Stimulated activated CD8-positive, alpha-beta memory T cell treated with anti-CD3 and anti-CD28 coated beads, Interleukin-12 subunit alpha, Interleukin-12 subunit beta, amount 100 ng/mL, for 24 hours (primary cell): Measurements from ENCODE around the gene RASSF7.

Experiments used
- DNase-seq: peaks from one replicate; pipeline ENCODE4 v3.0.0-alpha.2; 2020; ENCODE audit errors: extremely low read depth

The RASSF7 gene

DNA sequence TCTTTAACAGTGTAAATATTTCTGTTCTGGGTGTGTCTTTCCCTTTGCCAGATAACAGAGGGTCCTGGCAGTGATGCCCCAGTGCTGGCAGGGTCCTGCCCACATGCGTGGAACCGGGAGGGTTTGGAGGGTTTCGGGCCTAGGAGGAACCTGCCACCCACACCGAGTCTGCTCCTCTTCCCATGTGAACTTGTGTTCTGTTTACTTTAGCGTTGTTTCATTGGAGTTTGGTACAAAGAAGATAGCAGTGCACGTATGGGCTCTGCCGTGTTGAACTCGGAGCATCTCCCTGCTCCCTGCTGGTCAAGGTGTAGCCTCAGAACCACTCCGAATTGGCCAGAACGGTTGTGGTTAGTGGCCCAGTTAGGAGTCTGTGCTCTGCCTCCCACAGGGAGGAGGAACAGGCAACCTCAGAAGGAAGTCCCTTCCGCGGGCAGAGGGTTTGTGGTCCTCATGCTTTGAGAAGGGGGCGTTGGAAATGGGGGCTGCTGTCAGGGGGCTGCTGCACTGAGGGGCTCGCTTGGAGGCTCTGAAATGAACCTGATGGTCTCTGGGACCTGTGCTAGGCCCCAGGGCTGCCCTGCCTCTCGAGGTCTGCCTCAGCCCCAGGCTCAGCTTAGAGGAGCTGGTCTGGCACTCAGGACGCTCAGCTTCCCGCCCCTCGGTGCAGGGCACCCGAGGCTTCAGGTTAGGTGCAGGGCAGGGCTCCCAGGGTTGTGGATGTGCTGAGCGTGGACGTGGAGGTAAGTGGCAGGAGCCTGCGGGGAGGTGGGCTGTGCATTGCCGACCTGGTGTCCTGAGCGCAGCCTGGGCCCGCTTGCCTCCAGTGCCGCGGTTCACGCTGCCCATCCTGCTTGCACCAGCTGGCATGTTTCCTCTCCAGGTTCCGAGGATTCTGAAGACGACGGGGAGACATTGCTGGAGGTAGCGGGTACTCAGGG, 25.9 kb downstream of the RASSF7 start:
- DNase-seq: no peak

DNA sequence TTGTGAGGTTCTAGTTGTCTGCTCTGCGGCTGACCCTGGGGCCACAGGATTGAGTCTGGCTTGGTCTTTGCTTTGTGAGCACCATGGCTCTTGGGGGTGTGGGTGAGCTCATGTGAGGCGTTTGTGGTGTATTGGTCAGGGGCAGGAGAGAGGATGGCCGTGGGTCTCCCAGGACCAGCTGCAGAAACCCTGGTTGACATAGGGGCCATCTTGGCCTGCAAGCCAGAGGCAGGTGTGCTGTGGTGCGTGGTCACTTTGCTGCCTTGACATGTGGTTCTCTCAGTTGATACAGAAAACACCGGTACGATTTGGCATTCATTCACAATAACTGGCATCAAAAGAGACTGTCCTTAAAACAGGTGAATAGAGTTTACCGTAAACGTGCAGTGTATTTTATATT, 26.8 kb downstream of the RASSF7 start:
- no peak for DNase-seq

DNA sequence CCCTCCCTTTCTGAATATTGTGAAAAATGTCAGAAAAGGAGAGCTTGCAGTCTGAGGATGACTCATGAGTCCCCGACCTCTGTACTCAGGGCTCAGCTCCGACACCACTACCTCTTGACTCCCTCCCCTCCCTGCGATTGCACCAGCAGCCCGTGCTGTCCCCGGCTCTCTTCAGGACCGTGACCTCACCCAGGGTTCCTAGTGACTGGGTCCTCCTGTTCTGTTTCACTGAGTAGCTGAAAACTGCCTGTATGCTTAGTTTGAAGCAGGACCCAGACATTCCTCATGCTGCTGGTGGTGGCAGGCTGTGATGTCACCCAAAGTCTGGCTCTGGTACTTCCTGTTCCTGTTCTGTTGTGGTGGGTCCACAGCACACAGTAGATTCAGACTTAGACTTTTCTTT, 27.2 kb downstream of the RASSF7 start:
- peak; percentile 41 for DNase-seq

DNA sequence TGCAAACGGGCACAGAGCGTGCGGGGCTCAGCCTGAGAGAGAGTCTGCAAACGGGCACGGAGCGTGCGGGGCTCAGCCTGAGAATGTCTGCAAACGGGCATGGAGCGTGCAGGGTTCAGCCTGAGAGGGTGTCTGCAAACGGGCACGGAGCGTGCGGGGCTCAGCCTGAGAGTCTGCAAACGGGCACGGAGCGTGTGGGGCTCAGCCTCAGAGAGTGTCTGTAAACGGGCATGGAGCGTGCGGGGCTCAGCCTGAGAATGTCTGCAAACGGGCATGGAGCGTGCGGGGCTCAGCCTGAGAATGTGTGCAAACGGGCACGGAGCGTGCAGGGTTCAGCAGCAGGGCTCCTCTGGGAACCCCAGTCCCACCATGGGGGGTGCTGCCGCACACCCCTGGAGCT, 29.0 kb downstream of the RASSF7 start:
- no peak for DNase-seq

DNA sequence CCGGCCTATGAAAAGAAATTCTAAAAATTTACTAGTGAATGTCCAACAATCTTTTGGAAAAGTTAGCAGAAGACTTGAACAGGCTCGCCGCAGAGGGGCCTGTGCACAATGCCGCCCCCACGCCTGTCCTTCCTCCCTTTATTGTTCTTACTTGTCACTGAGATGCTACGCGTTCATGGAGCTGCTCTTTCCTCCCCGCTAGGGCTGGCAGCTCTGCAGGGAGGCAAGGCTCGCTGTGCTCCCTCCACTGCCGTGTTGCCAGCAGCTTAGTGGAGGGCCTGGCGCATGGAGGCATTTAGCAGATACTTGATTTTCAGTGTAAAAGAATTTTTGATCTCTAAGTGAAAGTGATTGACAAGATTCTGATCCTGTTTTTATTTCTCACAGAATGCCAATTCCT, 30.2 kb downstream of the RASSF7 start:
- DNase-seq: no peak

DNA sequence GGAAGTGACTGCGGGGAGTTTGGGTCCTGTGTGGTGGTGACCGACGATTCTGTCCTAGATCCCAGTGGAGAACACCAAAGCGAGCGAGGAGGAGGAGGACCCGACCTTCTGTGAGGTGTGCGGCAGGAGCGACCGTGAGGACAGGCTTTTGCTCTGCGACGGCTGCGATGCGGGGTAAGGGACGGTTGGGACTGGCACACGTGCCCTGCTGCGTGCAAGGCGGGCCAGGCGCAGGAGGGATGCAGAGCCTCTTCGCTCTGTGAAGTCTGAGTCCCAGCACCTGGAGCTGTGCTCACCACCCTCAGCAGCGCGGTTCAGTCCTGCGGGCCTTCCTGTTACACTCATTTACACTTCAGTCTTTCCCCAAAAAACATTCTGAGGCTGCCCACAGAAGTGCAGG, 31.7 kb downstream of the RASSF7 start:
- DNase-seq: no peak

DNA sequence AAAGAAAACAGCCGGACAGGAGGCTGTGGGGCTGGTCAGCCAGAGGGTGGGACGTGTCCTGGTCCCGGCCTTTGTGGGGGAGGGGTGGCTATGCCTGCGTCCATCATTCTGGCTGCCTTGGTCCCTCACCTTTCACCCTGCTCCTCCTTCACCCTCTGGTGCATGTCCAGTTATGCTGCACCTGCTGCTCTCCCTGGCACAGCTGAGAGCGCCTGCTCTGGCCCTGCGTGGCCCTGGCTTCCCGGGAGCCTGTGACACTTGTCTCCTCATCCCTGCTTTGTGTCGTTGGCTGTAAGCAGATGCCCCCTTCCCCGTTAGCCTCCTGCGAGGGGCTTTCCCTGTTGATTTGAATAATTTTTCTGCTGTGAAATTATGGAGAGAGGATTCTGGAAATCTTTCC, 32.1 kb downstream of the RASSF7 start:
- DNase-seq: no peak

DNA sequence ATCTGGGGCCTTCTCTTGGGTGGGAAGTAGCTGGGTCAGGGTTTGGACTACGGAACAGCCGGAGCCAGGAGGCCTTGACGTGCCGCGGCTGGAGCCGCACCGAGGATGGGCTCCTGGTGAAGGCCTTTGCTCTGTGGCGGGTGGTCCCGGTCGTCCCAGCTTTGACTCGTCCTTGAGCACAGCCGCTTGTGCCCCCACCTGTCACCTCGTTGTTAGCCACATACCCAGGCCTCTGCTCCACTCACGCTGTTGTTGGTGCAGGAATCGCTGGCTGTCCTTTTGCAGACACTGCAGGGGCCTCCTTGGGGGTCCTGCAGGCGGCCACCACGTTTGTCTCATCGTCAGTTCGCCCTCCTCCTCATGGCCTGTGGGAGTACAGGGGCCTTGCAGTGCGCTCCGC, 32.6 kb downstream of the RASSF7 start:
- no peak for DNase-seq

DNA sequence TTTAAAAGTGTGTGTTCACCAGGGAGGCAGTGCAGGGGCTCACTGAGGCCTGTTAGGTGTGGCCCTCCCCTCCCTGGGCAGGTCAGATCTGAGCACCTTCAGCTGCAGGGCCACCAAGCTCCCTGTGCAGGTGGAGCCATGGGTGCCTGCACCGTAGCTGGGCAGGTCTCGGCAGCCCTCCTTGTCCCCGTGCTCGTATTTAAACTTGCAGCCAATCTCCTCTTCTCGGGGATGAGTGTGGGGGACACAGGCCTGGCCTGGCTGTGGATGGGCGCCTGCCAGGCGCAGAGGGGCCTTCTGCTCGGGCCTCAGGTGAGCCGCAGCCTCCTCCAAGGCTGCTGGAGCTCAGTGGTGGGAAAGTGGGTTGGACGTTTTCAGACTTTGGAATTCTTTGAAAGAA, 34.6 kb downstream of the RASSF7 start:
- DNase-seq: no peak

DNA sequence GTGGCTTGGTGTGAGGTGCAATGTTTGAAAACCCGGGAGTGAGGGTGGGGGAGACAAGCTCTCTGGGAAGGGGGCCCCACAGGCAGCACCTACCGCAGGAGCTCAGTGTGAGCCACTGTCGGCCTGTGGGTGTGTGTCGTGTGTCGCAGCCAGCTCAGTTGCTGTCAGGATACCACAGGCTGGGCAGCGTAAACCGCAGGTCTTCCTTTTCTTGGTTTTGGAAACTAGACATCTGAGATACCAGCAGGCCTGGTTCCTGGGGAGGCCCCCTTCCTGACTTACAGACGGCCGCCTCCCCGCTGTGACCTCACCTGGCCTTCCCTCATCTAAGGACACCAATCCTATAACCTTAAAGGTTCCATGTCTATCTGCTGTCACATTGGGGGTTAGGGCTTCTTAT, 35.6 kb downstream of the RASSF7 start:
- DNase-seq: no peak

DNA sequence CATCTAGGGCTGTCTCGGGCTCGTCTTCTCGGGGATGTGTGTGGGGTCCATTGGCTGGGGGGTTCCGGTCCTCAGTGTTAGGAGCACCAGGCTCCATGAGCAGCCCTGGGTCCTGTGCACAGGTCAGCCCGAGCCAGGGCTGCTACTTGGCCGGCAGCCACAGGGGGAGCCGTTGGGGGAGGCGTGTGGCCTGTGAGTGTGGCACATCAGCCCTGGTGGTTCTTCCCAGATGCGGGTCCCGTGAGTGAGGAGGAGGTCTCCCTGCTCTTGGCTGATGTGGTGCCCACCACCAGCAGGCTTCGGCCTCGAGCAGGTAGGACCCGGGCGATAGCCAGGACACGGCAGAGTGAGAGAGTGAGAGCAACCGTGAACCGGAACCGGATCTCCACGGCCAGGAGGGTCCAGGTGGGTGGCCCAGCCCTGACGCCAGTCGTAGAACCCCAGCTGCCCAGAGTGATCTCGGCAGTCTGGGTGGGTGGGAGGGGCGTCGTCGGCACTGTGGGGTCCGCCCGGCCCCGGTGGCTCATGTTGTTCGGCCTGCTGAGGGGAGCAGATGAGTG, 36.5 kb downstream of the RASSF7 start:
- DNase-seq: no peak

DNA sequence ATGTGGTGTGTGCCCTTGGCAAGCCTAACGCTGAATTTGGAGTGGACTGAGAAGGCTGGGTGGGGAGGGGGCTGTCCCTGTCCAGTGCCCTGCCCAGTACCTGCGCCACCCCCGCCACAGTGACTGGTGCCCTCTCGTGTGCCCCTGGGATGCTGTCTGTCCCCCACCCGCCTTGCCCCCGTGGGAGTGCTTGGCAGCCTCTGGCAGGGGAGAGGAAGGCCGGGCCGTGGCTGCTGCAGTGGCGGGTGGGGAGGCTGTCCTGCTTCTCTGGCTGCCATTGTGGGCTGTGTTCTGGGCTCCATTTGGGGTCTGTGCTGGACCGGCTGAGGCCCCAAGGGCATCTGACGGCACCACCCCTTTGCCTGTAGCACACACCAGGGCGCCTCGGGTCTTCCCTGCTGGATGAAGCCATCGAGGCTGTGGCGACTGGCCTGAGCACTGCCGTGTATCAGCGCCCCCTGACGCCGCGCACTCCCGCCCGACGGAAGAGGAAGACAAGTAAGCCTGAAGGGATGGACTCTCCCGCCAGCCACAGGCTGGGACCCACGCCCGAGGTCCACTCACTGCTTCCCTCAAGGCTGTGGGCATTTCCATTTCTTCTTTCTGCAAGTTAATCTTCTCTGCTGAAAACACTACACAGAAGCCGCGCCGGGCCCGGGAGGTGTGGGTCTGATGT, 37.4 kb downstream of the RASSF7 start:
- no peak for DNase-seq

DNA sequence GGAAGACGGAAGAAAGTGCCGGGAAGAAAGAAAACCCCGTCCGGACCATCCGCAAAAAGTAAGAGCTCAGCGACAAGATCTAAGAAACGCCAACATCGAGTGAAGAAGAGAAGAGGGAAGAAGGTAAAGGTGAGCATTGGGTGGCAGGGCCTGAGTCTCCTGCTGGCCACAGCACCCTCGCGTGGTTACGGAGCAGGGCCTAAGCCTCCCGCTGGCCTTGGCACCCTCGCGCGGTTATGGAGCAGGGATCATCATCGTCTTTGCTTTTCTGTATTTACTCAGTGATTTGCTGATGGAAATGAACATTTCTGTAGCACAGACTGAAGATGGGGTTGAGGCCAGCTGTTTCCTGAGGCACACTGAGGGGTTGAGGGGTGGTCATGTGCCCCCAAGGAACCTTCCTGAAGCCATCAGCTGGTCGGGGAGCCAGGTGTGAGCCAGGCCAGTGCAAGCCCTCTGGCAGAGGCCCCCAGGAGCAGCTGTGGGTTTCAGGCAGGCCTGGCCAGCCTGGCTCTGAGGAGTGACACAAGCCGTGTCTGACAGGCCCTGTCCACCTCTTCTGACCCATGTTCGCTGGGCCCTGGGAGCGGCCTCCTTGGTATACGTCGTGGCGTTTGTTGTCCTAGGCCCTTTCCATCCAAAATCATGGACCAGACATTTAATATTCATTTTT, 40.9 kb downstream of the RASSF7 start:
- DNase-seq: no peak

DNA sequence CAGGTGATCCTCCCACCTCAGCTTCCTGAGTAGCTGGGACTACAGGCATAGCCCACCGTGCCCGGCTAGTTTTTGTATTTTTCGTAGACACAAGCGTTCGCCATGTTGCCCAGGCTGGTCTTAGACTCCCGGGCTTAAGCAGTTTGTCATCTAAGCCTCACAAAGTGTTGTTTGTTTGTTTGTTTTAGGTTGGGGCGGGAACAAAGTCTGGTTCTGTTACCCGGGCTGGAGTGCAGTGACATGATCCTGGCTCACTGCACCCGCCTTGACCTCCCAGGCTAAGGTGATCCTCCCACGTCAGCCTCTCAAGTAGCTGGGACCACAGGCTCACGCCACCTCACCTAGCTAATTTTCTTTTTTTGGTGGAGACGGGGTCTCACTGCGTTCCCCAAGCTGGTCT, 42.4 kb downstream of the RASSF7 start:
- no peak for DNase-seq

DNA sequence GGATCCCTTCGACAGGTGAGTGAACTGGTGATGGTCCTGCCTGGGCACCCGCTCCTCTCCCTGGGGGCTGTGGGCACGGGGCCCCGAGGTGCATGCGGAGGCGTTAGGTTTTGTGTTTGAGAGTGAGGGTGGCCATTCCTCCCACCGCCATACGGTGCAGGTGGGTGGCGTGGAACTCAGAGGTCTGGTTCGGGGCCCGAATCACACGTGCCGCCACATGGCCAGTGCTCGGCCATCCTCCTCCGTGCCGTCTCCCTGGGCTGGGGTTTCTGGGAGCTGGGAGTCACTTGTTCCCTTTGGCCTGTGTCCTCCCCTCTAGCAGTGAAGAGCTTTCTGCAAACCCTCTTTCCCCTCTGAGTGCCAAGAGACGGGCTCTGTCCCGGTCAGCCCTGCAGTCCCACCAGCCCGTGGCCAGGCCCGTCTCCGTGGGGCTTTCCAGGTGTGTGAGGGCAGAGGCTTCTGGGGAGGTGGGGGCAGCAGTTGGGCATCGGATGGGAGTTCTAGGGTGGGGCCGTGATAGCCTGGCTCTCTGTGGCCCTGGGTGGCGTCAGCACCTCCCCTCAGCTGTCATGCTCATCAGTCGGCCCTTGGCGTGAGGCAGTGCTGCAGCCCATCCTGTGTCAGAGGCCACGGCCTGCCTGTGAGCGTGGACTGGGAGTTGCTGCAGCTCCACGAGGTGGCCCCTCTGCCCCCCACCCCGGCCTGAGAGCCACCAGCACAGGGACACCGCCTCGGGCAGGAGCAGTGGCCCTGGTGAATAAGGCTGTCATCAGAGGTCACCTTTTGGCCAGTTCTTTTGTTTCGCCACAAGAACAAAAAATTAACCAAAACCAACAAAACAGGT, 44.7 kb downstream of the RASSF7 start:
- no peak for DNase-seq

DNA sequence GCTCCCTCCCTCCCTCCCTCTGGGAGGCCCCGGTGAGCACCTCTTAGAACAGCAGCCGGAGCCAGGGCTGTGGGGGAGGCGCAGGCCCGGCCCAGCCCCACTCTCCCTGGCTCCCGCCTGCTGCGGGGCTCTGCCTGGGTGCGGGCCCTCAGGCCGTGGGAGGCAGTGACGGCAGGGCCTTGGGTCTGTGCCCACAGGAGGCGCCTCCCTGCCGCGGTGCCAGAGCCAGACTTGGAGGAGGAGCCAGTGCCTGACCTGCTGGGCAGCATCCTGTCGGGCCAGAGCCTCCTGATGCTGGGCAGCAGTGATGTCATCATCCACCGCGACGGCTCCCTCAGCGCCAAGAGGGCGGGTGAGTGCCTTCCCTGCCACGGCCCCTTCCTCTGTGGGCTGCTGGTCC, 45.5 kb downstream of the RASSF7 start:
- no peak for DNase-seq

DNA sequence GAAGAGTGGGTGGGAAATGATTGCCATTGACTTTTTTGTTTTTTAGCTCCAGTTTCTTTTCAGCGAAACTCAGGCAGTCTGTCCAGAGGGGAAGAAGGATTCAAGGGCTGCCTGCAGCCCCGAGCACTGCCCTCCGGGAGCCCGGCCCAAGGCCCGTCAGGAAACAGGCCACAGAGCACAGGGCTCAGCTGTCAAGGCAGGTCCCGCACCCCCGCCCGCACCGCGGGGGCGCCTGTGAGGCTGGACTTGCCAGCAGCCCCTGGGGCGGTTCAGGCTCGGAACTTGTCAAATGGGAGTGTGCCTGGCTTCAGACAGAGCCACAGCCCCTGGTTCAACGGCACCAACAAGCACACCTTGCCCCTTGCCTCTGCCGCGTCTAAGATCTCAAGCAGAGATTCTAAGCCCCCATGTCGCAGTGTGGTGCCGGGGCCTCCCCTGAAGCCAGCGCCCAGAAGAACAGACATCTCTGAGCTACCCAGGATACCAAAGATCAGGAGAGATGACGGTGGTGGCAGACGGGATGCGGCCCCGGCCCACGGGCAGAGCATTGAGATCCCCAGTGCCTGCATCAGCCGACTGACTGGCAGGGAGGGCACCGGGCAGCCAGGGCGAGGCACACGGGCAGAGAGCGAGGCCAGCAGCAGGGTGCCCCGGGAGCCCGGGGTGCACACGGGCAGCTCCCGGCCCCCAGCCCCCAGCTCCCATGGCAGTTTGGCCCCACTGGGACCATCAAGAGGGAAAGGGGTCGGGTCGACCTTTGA, 46.4 kb downstream of the RASSF7 start:
- no peak for DNase-seq

DNA sequence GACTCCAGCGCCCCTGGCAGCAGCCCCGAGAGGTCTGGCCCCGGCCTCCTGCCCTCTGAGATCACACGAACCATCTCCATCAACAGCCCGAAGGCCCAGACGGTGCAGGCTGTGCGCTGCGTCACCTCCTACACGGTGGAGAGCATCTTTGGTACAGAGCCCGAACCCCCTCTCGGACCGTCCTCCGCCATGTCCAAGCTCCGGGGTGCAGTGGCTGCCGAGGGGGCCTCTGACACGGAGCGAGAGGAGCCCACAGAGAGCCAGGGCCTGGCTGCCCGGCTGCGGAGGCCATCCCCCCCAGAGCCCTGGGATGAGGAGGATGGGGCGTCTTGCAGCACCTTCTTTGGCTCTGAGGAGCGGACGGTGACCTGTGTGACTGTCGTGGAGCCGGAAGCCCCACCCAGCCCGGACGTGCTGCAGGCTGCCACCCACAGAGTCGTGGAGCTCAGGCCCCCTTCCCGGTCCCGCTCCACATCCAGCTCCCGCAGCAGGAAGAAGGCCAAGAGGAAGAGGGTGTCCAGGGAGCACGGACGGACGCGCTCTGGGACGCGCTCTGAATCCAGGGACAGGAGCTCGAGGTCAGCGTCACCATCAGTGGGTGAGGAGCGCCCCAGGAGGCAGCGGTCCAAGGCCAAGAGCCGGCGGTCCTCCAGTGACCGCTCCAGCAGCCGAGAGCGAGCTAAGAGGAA, 47.3 kb downstream of the RASSF7 start:
- DNase-seq: no peak

DNA sequence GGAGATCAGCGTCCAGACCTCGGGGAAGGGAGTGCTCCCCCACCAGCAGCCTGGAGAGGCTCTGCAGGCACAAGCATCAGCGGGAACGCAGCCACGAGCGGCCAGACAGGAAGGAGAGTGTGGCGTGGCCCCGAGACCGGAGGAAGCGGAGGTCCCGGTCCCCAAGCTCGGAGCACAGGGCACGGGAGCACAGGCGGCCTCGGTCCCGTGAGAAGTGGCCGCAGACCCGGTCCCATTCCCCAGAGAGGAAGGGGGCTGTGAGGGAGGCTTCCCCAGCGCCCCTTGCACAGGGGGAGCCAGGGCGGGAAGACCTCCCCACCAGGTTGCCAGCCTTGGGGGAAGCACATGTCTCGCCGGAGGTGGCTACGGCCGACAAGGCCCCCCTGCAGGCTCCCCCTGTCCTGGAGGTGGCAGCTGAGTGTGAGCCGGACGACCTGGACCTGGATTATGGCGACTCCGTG, 48.1 kb downstream of the RASSF7 start:
- no peak for DNase-seq

DNA sequence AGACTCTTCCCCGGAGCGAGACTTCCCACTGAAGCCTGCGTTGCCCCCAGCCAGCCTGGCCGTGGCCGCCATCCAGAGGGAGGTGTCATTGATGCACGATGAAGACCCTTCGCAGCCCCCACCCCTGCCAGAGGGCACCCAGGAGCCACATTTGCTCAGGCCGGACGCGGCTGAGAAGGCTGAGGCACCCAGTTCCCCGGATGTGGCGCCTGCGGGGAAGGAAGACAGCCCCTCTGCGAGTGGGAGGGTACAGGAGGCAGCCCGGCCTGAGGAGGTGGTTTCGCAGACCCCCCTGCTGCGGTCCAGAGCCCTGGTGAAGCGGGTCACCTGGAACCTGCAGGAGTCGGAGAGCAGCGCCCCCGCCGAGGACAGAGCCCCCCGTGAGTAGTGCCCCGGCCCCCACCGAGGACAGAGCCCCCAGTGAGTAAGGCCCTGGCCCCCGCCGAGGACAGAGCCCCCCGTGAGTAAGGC, 48.6 kb downstream of the RASSF7 start:
- DNase-seq: no peak
